Dermis lymphatic vessel endothelial cell (primary cell): Measurements from ENCODE around the gene FAM53C. TPM values are rescaled to one million over a fixed set of nuclear protein-coding genes. Genes with fewer than 3 reads are reported as not detected.

ENCODE experiments used
- total RNA-seq: library from RNA; depleted of rRNA; stranded (reverse); fragments of >200 nt; gene quantifications from 2 replicates; pipeline ENCODE4 v1.2.1, GENCODE V29; 2014

Gene FAM53C
- 31.8 and 32.6 TPM in 2 replicates for total RNA-seq

GRCh38 chr5:138337685-138338410 lies at the start of gene FAM53C:
TSS of gene FAM53C (plus strand) at chr5:138338266. CDS start at chr5:138341336, 3,070 bp downstream.

GRCh38 chr5:138331449-138332368 lies 6.4 kb upstream of the FAM53C start, which contains the start of gene CDC25C:
TSS of gene CDC25C (minus strand) at chr5:138331804. CDS start at chr5:138331180, 624 bp downstream.

GRCh38 chr5:138352071-138352721 lies 14.1 kb downstream of the FAM53C start, which contains the start of gene KDM3B:
TSS of gene KDM3B (plus strand) at chr5:138352685. CDS start at chr5:138352796, 111 bp downstream.

Other genes with a start within 250 kb of the FAM53C start
- gene NME5, start 198.8 kb upstream of the FAM53C start, total RNA-seq, result 1.2 and 2.3 TPM in 2 replicates
- gene BRD8, start 159.6 kb upstream of the FAM53C start, total RNA-seq, result 21.3 and 28.4 TPM in 2 replicates
- 8.3 and 11.8 TPM in 2 replicates for gene KIF20A, start 159.2 kb upstream of the FAM53C start, total RNA-seq
- gene CDC23, start 124.9 kb upstream of the FAM53C start, total RNA-seq, result 29.9 and 31.0 TPM in 2 replicates
- gene GFRA3, start 63.6 kb upstream of the FAM53C start, total RNA-seq, result not detected in 2 replicates
- gene CDC25C, start 6.5 kb upstream of the FAM53C start, total RNA-seq, result 0.98 and 1.4 TPM in 2 replicates
- 55.4 and 57.3 TPM in 2 replicates for gene KDM3B, start 14.4 kb downstream of the FAM53C start, total RNA-seq
- gene REEP2, start 100.8 kb downstream of the FAM53C start, total RNA-seq, result 0.65 and 1.0 TPM in 2 replicates
- gene EGR1, start 127.2 kb downstream of the FAM53C start, total RNA-seq, result 2.7 and 3.4 TPM in 2 replicates
- gene ETF1, start 205.0 kb downstream of the FAM53C start, total RNA-seq, result 81.7 and 103 TPM in 2 replicates
- gene HSPA9, start 237.1 kb downstream of the FAM53C start, total RNA-seq, result 180 and 204 TPM in 2 replicates